GM15510 (cell line): Measurements from ENCODE around the gene MZF1.
A peak's percentile ranks its signal among the peaks of the same experiment; 100 is the strongest.

Source experiments
- POLR2A ChIP-seq: IDR thresholded peaks from 3 replicates; pipeline ENCODE4 v1.6.1; 2011; ENCODE audit warnings: borderline replicate concordance; ENCODE audit not compliant: insufficient read length; ENCODE audit errors: extremely low read depth

The MZF1 gene

GRCh38 chr19:58531034-58531840 lies 41.9 kb downstream of the MZF1 start:
- no peak for TF ChIP-seq POLR2A

DNA sequence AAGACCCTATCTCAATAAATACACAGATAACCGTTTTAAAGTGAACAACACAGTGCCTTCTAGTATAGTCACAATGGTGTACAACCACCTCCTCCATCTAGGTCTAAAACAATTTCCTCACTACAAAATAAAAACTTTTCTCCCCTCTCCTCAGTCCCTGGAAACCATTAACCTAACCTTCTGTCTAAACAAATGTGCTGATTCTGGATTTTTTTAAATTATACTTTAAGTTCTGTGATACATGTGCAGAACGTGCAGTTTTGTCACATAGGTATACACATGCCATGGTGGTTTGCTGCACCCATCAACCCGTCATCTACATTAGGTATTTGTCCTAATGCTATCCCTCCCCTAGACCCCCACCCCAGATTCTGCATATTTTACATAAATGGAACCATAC lies 43.7 kb downstream of the MZF1 start:
- no peak for TF ChIP-seq POLR2A

GRCh38 chr19:58522709-58523108 lies 50.4 kb downstream of the MZF1 start:
- TF ChIP-seq POLR2A, result no peak

DNA sequence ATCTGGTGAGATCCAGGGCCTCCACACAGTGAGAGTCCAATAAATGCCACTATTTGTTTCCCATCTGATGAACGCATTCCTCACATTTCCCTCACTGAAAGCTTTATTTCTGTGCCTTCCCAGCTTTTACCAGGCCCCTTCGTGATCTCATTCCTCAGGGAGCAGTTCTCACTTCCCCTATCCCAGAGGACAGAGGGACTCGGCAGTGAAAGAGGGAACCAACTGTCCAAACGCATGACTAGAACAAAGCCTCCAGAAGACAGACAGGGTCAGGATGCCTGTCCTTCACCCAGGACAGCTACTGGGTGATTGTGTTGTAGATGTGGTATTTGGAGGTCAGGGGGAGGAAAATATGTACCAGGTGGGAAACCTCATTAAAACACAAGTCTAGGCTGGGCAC lies 51.5 kb downstream of the MZF1 start:
- TF ChIP-seq POLR2A, result no peak

- no peak for TF ChIP-seq POLR2A
These were observed 52.9 kb downstream of the MZF1 start for GRCh38 chr19:58520257-58520599.

DNA sequence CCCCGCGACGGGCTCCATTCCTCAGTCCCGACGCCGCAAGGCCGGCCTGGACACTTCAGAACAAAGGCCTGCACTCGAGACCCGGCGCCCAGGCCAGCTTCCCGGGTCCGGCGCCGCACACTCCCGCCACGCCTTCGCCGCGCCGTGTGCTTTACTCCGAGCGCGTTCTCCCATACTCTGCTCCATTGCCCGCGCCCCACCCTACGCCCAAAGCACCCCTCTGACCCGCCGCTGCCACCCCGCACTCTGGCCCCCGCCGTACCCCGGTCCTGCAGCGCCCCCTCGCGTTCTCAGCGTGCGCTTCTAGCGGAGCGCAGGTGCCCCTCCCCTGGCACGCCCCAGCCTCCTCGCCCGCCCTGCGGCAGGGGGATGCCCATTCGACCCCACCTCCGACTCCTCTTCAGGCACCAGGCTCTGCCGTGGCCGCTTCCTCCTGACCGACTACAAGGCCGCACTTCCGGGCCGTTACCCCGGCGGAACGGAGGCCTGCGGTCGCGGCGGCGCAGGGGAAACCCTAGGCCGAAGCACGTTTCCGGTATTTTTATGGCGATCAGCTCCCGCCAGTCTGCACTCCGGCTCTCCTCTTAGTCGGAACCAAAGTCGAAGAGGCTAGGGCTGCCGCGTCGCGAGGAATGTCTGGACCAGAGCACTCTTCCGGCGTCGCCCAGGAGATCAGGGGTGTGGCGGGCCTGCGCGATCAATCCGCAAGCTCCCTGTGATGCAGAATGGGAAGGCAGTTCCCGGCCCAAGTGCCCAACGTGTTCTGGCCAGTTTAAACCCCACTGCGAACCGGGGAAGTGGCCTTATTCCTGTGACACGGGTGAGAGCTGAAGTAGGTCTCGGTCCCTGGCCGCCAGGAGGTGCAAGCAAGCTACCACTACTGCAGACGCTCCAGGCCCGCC lies 53.5 kb downstream of the MZF1 start, which contains the start of gene ZBTB45:
Gene ZBTB45, minus strand, starts transcription at position 456 of the 902 bp plus-strand sequence. CDS start 2,137 bp downstream, outside the sequence.
- TF ChIP-seq POLR2A, result peak; percentile 72

DNA sequence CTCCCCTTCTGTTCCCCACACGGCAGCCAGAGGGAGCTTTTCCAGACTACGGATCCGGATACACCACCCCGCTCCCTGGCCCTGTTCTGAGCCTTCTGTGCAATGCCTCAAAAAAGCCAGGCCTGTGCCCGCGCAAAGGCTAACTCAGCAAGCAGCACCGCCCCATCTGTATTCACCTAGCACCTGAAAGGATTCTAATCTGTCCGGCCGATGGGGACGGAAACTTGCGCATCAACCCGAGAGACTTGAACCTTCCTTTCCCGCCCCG lies 54.1 kb downstream of the MZF1 start:
- TF ChIP-seq POLR2A, result no peak

DNA sequence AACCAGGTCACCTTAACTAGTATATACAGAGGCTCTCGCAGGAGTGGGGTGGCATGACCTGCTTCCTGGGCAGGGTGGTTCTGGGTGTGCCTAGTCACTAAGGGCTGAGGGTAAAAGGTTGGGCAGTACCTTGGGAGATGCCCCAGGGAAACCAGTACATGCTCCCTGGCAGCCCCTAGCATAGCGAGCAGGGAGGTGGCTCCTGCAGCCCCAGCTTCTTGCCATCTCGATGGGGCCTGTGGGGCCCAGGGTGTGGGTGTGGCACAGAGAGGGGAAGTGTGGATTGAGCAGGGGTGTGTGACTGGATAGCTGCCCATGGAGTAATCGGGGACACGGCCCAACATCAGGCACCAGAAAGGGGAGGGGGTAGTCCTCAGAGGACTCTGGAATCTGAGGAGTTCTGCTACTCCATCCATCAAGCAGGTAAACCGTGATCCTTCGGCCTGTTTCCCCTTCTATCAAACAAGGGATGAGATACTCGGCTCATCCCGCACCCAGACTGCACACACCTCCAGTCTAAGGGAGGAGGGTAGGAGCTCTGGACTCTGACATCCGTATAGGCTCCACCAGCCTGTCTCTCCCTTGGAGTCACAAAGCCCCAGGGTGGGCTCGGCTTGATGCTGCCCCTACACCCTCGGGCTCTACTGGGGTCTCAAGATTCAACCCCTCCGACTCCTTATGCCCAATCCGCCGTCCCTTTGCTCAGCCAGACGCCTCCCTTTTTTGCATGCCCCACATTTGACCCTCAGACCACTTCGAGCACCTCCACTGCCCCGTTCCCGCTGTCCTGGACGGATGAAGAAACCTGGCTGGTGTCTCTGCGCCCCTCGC lies 54.7 kb downstream of the MZF1 start:
- peak; percentile 10 for TF ChIP-seq POLR2A

GRCh38 chr19:58516964-58517833 lies 55.9 kb downstream of the MZF1 start:
- TF ChIP-seq POLR2A, result no peak

DNA sequence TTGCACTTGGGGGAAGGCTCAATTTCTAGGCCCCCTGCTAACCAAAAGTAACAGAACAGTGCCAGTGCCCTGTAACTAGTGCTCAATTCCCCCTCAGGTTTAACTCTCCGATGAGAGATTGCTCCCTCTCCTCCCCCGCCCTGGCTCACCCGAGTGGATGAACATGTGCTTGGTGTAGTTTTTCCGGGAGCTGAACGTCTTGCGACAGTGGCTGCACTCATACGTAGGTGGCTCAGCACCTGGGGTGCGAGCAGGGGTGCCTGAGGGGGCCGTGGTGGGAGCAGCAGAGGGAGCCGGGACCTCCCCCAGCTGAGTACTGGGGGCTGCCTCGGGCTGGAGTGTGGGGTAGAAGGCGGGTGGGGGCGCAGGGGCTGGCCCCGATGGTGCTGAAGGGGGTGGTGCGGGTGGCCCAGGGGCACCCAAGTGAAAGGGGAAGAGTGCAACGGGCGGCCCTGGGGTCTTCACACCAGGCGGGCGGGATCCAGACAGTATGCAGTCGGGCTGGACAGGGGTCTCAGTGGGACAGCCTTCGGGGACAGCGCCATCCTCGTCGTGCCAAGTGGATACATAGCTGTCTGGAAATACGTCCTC lies 56.8 kb downstream of the MZF1 start:
- TF ChIP-seq POLR2A, result no peak

- TF ChIP-seq POLR2A, result no peak
These were observed 57.9 kb downstream of the MZF1 start for GRCh38 chr19:58515259-58515658.

- TF ChIP-seq POLR2A, result no peak
These were observed 58.5 kb downstream of the MZF1 start for GRCh38 chr19:58514564-58515022.

DNA sequence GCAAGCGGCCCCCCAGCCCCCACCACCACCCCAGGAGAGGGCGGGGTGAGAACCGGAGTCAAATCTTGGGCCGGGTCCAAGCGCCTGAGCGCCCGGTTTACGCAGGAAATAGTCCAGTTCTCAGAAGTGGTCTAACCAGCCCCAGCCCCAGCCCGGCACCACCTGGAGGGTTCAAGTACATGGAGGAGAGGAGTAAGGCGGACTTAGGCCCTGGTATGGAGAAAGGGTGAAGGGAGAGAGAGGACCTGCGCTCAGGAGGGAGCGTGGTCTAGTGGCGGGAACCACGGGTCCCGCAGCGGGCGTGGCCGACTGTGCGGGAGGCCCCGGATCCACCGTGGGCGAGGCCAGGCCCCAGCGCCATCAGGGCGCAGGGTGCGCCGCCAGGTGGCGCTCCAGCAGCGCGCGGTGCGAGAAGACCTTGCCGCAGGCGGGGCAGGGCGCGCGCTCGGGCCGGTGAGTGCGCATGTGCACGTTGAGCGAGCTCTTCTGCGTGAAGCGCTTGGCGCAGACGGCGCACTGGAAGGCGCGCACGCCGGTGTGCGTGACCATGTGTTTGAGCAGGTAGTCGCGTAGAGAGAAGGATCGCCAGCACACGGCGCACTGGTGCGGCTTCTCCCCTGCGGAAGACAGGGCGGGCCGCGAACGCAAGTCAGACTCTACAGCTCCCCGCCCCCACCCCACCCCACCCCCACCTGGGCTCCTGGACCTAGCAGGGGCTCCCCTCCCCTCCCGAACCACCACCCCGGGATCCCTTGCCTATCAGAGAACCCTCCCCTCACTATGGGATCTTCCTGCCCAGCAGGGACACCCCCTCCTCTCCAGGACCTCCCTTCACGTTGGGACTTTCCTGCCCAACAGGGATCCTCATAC lies 59.2 kb downstream of the MZF1 start:
- TF ChIP-seq POLR2A, result peak; percentile 84
